GM21423 (cell line): ENCODE data around the gene CFAP74.

ENCODE experiments used
- ATAC-seq: cut with Tn5 transposase; IDR thresholded peaks from one replicate; pipeline ENCODE4 v1.9.1; 2021; ENCODE audit warnings: mild to moderate bottlenecking, moderate library complexity; ENCODE audit not compliant: unreplicated experiment

CFAP74 gene

DNA sequence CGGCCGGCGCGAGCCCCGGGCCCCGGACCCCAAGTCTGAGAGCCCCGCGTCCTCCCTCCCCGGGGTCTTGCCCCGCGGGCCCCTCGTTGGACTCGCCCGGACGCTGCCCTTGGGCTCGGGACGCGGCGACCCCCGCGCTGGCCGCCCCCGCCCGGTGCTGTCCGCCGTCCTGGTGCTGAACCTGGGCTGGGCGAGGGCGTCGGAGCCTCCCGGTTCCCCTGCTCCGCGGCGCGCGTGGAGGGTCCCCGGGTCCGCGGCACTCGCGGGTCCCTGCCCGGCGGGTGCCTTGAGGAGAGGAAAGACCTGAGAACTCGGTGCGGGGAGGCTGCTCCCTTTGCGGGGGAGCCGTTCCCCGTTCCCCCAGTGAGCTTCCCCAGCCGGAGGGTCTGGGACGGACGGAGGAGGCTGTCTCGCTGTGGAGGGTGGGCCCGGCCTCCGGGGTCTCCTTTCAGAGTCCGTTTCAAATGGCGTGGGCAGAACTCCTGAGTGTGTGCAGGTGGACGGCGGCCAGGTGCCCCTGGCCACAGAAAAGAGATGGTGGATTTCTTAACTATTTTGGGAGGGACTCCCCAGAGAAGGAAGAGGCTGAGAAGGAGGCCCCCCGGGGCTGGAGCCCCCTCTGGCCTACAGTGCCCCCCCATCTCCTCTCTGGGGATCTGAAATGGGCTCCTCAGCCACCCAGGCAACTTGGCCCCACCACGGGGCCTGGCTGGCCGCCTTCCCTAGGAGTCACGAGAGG, 16.2 kb upstream of the CFAP74 start:
- ATAC-seq = no peak

DNA sequence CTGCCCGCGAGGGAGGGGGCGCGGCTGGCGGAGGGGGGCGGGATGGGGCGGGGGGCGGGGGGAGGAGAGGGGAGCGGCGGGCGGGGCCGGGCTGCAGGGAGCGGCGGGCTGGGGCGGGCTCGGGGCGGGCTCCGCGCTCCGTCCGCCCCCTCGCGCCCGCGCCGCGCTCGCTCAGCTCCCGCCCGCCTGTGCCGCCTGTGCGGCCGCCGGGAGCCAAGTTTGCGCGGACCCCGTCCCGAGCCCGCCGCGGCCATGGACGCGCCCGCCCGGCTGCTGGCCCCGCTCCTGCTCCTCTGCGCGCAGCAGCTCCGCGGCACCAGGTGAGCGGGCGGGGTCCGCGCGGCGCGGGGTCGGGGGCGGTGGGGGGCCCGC, 15.6 kb upstream of the CFAP74 start, which contains the start of gene GABRD:
Gene GABRD, plus strand, starts transcription at position 174 of the 372 bp plus-strand sequence. Its CDS starts 79 bp downstream, at position 253.
- ATAC-seq = no peak

DNA sequence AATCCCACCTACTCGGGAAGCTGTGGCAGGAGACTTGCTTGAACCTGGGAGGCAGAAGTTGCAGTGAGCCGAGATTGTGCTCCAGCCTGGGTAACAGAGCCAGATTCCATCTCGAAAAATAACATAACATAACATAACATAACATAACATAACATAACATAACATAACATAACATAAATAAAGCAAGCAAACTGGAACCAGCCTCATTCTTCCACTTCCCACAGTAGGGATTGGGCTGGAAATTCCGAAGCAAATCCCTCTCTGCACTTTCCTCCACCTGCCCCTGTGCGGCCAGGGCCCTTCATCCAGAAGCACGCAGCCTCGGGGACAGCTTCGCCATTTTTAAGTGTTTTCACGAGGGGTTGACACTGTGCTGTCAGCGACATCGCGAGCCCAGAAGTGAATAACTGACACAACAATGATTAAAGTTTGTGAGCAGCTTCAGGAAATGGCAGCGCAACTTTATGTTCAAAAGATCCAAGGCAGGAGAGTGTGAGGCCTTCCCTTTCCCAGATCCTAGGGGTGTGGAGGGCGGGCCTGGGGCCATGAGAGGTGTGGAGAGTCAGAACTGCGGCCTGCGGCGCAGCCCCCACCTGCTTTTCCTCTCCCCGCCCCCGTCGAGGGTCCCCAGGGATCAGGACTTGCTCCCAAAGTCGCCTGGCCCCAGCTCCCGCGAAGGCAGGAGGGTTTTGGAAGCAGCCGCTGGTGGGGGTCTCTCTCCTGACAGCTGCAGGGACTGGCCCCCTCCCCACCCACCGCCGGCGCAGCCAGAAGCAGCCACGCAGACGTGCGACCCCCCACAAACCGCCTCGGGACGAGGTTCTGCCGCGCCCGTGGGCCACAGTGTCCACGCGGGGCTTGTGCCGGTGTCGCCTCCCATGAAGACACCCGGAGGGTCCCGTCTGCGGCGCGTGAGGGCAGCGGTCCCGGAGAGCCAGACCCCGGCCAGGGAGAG, 14.9 kb upstream of the CFAP74 start:
- no peak for ATAC-seq

GRCh38 chr1:2016123-2016522, 12.5 kb upstream of the CFAP74 start:
- ATAC-seq = no peak

DNA sequence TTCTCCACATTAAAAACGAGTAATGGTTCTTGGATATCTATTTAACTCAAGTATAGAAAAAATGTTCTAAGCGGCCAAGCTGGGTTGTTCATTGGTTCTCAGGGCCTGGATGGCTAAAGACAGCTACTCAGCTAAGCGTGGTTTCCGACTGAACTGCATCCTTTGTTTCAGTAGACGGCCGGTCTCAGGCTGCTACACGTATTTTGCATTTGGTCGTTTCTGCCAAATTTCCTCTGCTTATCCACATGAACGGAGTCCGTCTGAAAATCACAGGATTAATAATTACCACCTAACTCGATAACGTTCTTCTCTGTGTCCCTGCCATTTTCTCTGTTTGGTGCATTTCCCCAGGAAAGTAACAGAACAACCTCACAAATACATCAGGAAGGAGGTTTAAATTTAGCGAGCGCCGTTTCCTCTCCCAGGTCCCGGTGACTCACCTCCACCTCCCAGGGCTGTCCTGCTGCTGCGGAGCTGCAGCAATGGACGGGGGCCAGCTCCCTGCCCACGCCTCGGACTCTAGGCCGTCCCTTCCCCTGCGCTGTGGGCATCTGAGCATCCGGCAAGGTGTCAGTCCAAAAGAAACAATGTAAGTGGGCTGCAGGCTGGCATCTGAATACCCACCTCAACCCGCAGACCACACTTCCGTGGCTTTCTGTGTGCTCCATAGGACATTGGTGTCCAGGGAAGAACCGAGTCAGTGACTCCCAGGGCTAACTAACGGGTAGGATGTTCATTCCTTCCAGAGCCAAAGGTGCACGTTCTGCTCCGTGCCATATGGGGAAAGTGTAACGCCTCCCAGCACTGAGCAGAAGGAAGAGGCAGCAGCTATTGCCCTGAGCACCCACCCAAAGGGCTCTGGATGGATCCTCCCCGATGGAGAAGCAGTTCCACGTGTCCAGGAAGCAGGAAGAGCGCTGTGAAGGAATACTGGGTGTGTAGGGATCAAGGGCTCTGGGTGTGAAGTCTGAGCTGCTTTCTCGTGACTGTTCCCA, 11.5 kb upstream of the CFAP74 start:
- no peak for ATAC-seq

- no peak for ATAC-seq
Observed at GRCh38 chr1:2014181-2014580, 10.6 kb upstream of the CFAP74 start.

DNA sequence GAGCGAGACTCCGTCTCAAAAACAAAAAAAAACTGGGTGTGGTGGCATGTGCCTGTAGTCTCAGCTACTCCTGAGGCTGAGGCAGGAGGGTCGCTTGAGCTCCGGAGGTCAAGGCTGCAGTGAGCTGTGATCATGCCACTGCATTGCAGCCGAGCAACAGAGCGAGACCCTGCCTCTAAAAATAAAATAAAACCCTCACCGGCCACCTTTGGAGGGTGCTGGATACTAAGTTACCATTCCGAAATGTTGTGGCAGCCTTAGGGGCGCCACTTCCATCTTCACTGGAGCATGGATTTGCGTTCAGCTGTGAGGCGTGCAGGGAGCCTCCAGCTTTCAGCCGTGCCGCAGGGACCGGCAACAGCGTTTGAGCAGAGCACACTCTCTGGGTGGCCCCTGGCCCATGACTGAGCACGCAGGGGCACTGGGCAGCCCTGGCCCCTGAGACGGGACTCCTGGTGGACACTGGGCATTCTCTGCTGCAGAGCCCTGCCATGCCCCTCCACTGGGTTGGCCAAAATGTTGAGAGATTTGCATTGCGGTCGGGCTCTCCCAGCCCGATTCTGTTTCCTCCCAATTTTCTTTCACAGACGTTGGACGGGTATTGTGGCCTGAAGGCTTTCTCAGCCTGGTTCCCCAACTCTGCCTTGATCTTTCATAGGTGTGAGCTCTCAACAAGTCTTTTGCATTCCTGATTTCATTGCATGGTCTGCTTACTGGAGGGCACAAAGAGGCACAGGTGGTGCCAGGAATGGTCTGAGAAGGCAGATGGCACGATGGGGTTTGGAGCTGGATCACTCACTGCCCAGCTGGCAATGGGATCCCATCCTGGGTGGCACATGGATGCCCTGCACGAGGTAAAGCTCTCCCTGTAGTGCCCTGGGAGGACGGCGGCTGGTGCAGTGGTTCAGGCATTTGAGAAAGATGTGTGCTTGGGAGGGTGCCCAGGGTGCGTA, 5.8 kb upstream of the CFAP74 start:
- ATAC-seq = no peak

- no peak for ATAC-seq
Observed at GRCh38 chr1:2004856-2005255, 1.3 kb upstream of the CFAP74 start.

DNA sequence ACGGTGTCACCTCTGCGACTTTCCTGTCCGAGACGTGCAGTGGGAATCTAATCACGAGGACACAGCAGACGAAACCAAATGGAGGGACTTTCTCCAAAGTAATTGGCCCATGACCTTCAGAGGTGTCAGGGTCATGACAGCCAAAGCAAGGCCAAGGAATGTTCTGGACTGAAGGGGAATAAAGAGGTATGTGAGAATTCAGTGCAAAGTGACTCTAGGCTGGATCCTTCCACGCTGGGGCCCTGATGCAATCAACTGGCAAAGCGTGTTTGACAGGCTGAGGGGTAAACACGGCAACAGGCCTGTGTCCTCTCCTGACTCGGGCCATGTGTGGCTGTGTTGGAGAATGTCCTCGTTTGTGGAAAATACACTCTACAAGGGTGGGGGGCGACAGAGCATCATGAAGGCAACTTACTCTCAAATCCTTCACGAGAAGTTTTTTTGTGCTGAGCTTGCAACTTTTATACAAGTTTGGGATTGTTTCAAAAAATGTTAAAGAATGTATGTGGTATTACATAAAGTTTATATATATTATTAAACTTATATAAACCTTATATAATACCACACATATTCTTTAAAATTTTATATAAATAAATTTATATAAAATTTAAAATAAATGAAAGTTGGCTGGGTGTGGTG, 1.7 kb downstream of the CFAP74 start:
- ATAC-seq = no peak

DNA sequence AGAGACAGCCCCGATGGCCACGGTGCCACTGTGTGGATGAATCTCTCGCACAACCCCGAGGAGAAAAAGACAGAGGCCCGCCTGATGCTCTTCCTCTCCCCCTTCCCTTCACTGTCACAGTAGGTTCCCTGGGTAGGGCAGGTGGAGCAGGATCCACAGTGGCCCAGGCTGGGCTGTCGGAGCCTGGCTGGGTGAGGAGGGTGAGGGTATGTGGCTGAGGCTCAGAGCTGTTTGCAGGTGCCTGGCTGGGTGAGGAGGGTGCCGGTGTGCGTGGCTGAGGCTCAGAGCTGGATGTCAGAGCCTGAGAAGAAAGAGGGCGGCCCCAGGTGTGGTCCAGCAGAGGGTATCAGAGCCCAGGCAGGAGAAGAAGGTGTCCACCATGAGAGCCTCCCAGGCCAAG, 2.7 kb downstream of the CFAP74 start:
- ATAC-seq = no peak

GRCh38 chr1:2000432-2000831, 3.2 kb downstream of the CFAP74 start:
- no peak for ATAC-seq

DNA sequence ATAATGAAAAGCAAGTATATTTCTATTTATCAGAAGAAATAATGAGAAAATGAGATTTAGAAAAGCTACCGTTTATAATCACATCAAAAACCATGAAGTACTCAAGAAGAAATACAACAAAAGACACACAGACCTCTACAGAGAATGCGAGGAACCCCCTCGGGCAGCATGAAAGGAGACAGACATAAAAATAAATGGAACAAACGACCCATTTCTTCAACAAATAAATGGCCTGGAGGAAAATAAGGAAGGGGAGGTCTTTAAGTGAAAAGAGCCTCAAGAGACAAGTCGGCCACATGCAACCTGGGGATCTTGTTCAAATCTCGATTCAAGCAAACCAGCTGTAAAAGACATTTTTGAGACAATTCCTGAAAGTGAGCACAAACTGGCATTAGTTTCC, 6.0 kb downstream of the CFAP74 start:
- no peak for ATAC-seq

- no peak for ATAC-seq
Observed at GRCh38 chr1:1996207-1996651, 7.4 kb downstream of the CFAP74 start.

GRCh38 chr1:1994536-1994935, 9.1 kb downstream of the CFAP74 start:
- no peak for ATAC-seq

DNA sequence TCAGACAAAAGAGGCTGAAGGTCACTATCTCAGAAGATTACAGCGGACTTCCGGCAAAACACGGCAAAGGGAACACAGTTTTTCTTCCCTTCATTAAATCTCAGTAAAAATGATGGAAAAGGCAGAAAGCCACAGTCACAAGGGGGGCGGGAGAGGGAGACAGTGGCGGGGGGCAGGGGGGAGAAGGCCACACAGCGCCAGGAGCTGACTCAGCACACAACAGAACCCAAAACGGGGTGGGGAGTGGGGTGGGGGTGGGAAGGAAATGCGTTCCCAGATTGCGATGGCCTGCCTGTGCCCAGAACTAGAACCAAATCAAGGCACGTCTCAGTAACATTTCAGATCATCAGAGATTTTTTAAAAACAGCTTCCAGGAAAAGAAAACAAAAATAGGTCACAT, 13.4 kb downstream of the CFAP74 start:
- no peak for ATAC-seq

- no peak for ATAC-seq
Observed at GRCh38 chr1:1989789-1990188, 13.8 kb downstream of the CFAP74 start.

DNA sequence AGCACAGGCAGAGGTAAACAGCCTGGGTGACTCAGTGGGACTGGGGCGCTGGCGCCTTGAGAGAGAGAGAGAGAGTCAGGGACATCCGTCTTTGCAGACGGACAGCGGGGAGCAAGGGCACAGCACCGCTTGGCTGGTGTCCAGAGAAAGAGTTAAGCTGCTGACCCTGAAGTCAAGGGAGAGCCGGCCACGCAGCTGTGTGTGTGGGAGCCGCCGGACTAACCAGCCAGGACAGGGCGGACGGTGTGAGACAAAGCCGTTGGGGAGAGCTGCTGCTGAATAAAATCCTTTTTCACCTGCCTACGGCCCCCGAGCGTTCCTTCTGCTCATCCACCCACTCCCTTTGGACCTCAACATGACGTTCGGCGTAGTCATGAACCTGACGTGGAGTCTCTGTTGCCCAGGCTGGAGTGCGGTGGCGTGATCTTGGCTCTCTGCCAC, 14.5 kb downstream of the CFAP74 start:
- no peak for ATAC-seq

- ATAC-seq = no peak
Observed at GRCh38 chr1:1988061-1988945, 15.3 kb downstream of the CFAP74 start.
